Immature natural killer cell (primary cell): Measurements from ENCODE around the gene ESRRG. TPM values are rescaled to one million over a fixed set of nuclear protein-coding genes. Genes with fewer than 3 reads are reported as not detected.

ENCODE experiments used
- DNase-seq, 3 donors: peaks; one replicate each; pipeline ENCODE4 v3.0.0; 2022; ENCODE audit warnings: mixed read lengths in 1 of 3
- H3K27ac Mint-ChIP-seq, 6 donors: one replicate each; pipeline ENCODE4 v1.8.0; 2020; ENCODE audit warnings: mixed read lengths in 6 of 6, mild to moderate bottlenecking in 5 of 6, inconsistent platforms in 4 of 6, moderate library complexity in 3 of 6
- H3K27me3 Mint-ChIP-seq, 3 donors: one replicate each; pipeline ENCODE4 v1.8.0; 2020 to 2021; ENCODE audit warnings: low read depth in 3 of 3, mild to moderate bottlenecking in 3 of 3, mixed read lengths in 3 of 3, moderate library complexity in 3 of 3, inconsistent platforms in 1 of 3
- H3K36me3 Mint-ChIP-seq, 3 donors: one replicate each; pipeline ENCODE4 v1.8.0; 2020; ENCODE audit warnings: mixed read lengths in 3 of 3, inconsistent platforms in 2 of 3, mild to moderate bottlenecking in 2 of 3
- H3K4me1 Mint-ChIP-seq, 2 donors: one replicate each; pipeline ENCODE4 v1.8.0; 2020; ENCODE audit warnings: inconsistent platforms in 2 of 2, mild to moderate bottlenecking in 2 of 2, mixed read lengths in 2 of 2, moderate library complexity in 1 of 2
- H3K4me3 Mint-ChIP-seq, 5 donors: one replicate each; pipeline ENCODE4 v1.8.0; 2020; ENCODE audit warnings: mild to moderate bottlenecking in 5 of 5, mixed read lengths in 5 of 5, inconsistent platforms in 3 of 5, moderate library complexity in 3 of 5
- H3K9me3 Mint-ChIP-seq, 6 donors: one replicate each; pipeline ENCODE4 v1.8.0; 2020; ENCODE audit warnings: mild to moderate bottlenecking in 6 of 6, mixed read lengths in 6 of 6, inconsistent platforms in 4 of 6, moderate library complexity in 3 of 6
- polyA plus RNA-seq, 3 donors: library from polyadenylated mRNA; unstranded; fragments of 300-500 nt; fragmentation: Illumina TruSeq; gene quantifications; one replicate each; pipeline ENCODE4 v1.2.3, GENCODE V29; 2021

Gene ESRRG
- polyA plus RNA-seq, 3 donors from 2014 or later = not detected

DNA sequence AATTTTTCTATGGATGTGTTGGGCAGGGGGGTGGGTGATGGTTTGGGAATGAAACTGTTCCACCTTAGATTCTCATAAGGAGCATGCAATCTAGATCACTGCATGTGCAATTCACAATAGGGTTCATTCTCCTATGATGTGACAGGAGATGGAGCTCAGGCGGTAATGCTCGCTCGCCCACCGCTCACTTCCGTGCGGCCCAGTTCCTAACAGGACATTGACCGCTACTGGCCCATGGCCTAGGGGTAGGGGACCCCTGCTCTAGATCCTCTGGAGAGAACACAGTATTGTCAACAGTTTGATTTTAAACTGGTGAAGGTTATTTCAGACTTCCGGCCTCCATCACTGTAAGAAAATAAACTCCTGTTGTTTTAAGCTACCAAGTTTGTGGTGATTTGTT is 245.0 kb downstream of the ESRRG start:
- Mint-ChIP-seq H3K4me1 (no peaks in the 10 kb centered on the region), H3K36me3 (no peaks in the 10 kb centered on the region), H3K9me3 (peaks cover 26 to 69% (median 37%) of the 10 kb centered on the region in 6 donors), H3K4me3 (no peak overlapping the region), H3K27me3 (peaks cover 2 to 3% (median 2%) of the 10 kb centered on the region in 3 donors), H3K27ac (no peak overlapping the region)
- DNase-seq = no peak

DNA sequence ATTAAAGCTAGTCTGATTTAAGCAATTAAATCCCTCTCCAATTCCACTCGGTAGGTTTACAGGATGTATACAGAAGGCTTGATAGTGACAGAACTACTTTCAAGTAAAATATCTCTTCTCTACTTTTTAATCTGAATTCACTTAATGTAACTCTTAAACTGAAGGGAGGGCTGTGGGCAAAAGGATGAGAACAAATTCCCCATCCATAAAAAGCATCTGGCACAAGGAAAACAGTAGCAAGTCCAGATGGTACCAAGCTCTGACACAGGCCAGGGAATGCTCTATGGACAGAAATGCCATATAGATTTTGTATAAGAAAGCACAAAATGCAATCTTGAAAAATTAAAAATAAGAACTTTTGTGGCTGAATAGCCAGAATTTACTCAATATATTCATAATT is 246.9 kb downstream of the ESRRG start:
- no peaks in the 10 kb centered on the region for H3K4me1 Mint-ChIP-seq
- peaks cover 0 to 3% (median 1%) of the 10 kb centered on the region in 3 donors for H3K27me3 Mint-ChIP-seq

DNA sequence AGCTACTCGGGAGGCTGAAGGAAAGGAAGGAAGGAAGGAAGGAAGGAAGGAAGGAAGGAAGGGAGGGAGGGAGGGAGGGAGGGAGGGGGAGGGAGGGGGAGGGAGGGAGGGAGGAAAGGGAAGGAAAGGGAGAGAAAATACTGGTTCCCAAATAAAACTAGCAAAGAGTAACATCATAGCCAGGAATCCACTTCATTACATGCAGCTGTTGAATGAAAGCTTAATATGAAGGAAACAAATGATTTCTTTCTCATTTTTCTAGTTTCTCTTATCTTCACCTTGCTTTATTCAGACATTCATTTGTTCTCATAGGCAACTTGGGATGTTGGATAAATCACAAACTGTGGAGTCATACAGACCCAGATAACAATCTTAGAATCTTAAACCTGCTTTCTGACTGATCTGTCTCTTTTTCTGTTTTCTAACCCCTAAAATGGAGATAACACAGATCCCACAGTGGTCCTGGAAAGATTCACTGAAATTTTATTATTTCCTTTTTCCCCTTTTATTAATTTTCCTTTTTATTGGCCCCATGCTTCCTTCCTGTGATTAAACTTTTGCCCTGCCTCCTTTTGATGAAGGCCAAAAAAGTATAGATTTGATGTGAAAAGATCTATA is 247.5 kb downstream of the ESRRG start:
- Mint-ChIP-seq H3K4me3 (no peak overlapping the region), H3K27me3 (peaks cover 0 to 3% (median 0%) of the 10 kb centered on the region in 3 donors), H3K9me3 (peaks cover 13 to 66% (median 26%) of the 10 kb centered on the region in 6 donors), H3K4me1 (no peaks in the 10 kb centered on the region), H3K27ac (no peak overlapping the region), H3K36me3 (no peaks in the 10 kb centered on the region)
- no peak for DNase-seq

More for the DNA sequence above, 246.9 kb downstream of the ESRRG start:
- H3K36me3 Mint-ChIP-seq = no peaks in the 10 kb centered on the region
- H3K27ac Mint-ChIP-seq = no peak overlapping the region
- no peak overlapping the region for H3K4me3 Mint-ChIP-seq
- DNase-seq = no peak
- H3K9me3 Mint-ChIP-seq = peaks cover 18 to 72% (median 31%) of the 10 kb centered on the region in 6 donors

DNA sequence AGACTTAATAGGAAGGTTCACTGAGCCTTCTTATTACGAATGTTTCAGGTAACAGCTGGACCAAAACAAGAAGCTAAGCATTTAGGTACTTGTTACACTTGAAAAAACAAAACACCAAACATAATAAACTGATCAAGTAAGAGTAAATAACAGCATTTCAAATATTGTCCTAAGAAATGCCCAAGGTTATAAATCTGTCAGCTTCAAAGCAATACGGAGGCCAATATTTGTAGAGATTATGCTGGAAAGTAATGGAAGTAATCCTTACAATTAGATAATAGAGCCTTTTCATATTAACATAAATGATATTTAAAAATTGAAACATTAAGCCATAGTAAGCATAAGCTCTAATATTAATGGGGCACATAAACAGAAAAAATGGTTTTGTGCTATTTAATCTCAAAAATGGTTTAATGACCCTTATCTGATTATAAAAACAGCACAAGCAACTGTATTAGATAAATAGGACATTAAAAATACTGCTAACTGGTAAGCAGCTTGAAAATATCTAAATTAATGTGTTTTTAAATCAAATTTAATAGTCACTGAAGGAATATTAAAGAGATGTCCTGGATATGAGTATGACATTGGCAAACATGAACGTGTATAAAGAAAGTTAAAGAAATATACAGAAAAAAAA is 256.9 kb downstream of the ESRRG start:
- no peaks in the 10 kb centered on the region for H3K27me3 Mint-ChIP-seq
- H3K4me1 Mint-ChIP-seq = no peaks in the 10 kb centered on the region
- H3K9me3 Mint-ChIP-seq = peaks cover 5 to 36% (median 19%) of the 10 kb centered on the region in 6 donors
- H3K27ac Mint-ChIP-seq = no peak overlapping the region
- no peak for DNase-seq
- no peak overlapping the region for H3K4me3 Mint-ChIP-seq
- H3K36me3 Mint-ChIP-seq = no peaks in the 10 kb centered on the region

DNA sequence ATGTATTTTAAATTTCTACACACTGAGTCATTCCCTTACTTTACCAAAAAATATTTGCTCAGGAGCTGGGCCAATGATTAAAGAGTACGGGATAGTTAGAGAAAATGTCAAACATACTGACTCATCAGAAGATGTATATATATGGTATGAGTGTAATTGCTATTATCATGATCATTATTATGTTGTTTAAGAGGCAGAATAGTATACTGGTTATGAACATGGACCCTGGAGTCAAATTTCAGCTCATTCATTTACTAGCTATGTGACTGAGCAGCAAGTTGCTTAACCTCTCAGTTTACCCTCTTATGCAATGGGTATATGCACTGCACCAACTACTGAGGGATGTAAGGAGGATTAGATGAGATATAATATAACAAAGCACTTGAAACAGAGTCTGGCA is 258.7 kb downstream of the ESRRG start:
- H3K4me1 Mint-ChIP-seq = no peaks in the 10 kb centered on the region
- DNase-seq = no peak
- no peak overlapping the region for H3K27ac Mint-ChIP-seq
- peaks cover 5 to 50% (median 20%) of the 10 kb centered on the region in 6 donors for H3K9me3 Mint-ChIP-seq
- no peak overlapping the region for H3K4me3 Mint-ChIP-seq
- H3K36me3 Mint-ChIP-seq = no peaks in the 10 kb centered on the region
- H3K27me3 Mint-ChIP-seq = no peaks in the 10 kb centered on the region

DNA sequence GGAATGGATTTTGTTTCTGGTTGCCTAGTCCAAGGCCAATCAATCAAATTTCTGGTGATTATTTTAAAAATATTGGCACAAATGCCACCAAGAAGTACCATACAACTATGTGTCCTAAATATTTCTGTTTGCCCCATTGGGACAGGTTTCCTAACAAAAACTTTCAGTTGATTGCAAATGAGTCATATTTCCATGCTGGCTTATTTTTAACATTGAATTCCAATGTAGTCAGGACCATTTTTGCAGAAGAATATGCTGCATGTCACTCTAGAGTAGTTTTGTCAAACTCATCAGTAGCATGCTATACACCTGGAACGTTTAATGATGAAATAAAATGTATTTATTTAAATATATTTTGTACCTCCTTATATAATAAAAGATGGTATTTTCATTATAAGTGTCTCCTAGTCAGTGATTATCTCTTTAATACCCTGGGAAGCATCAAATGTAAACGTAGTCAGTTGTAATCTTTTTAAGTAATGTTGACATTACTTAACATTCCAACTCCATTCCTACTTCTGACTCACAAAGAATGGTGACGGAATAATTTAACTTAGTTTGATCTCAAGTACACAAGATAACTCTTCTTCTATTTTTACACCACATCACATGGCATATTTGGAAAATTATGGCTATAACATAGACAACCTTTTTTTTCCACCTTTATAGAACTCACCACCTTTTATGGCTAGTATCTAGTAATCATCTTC is 261.0 kb downstream of the ESRRG start:
- Mint-ChIP-seq H3K4me3 (no peak overlapping the region), H3K27ac (no peak overlapping the region)

DNA sequence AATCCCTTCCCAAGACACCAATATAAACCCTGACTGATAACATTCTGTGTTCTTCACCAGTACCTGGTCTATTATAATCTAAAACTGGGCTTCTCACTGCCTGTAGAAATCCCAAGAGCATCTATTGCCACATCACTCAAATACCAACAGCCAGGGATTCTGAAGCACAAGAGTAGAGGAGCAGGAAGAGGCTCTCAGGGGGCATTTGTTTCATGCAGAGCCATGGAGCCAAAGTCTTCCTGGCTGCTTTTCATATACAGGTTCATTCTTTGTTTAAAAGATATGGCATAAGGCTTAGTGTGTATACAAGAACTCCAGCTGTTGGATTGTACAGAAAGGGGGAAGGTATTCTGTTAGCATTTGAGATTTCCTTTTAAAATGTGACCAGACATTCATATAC is 261.8 kb downstream of the ESRRG start:
- H3K9me3 Mint-ChIP-seq = peaks cover 3 to 48% (median 18%) of the 10 kb centered on the region in 6 donors
- H3K4me3 Mint-ChIP-seq = no peak overlapping the region
- DNase-seq = no peak
- H3K27ac Mint-ChIP-seq = no peak overlapping the region
- H3K27me3 Mint-ChIP-seq = no peaks in the 10 kb centered on the region
- no peaks in the 10 kb centered on the region for H3K4me1 Mint-ChIP-seq
- no peaks in the 10 kb centered on the region for H3K36me3 Mint-ChIP-seq

More for the DNA sequence above, 261.0 kb downstream of the ESRRG start:
- Mint-ChIP-seq H3K27me3 (no peaks in the 10 kb centered on the region), H3K36me3 (no peaks in the 10 kb centered on the region), H3K4me1 (no peaks in the 10 kb centered on the region), H3K9me3 (peaks cover 3 to 50% (median 20%) of the 10 kb centered on the region in 6 donors)
- no peak for DNase-seq

DNA sequence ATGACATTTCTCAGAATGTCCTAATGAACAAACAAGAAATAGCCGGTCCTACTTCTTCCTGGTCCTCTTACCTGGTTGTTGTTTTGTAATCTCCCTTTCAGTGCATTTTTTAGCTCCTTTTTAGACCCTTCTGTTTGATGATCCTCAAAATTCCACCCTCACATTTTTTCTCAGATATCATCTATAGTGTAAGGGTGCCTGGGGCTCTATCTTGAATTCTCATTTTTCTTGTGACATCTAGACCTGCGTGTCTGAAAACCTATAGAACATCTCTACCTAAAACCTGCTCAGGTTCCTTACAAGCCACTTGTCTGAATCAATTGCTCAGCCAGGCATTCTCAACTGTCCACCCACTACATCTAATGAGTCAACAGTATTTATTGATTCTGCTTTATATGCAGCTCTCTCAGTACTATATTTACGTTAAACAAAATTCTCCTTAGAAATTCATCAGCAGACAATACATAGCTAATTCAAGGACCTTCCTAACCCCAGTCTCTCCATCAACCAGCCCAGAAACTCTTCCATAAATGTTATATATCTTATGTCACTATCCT is 263.5 kb downstream of the ESRRG start:
- H3K27me3 Mint-ChIP-seq = no peaks in the 10 kb centered on the region
- H3K9me3 Mint-ChIP-seq = peaks cover 3 to 44% (median 21%) of the 10 kb centered on the region in 6 donors

DNA sequence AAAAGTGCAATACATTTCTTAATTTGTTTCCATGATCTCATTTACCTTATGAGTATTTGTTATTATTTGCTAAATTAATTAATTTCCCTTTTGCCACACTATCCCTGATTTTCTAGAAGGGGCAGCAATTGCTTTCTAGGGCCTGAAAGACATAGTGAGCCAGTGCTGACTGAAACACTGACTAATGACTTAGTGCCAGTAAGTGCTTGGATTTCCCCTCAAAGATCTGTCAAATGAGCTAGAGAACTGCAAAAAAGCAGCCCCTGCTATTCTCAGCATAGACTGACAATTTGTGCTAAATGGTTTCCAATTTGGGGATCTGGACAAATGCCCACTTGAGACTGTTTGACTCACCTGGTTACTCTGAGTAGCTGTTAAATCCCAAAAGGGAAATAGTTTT is 264.4 kb downstream of the ESRRG start:
- peaks cover 8 to 46% (median 24%) of the 10 kb centered on the region in 6 donors for H3K9me3 Mint-ChIP-seq
- no peaks in the 10 kb centered on the region for H3K27me3 Mint-ChIP-seq
- no peaks in the 10 kb centered on the region for H3K36me3 Mint-ChIP-seq
- H3K4me1 Mint-ChIP-seq = no peaks in the 10 kb centered on the region
- no peak overlapping the region for H3K27ac Mint-ChIP-seq
- no peak overlapping the region for H3K4me3 Mint-ChIP-seq
- no peak for DNase-seq

More for the DNA sequence above, 263.5 kb downstream of the ESRRG start:
- DNase-seq = no peak
- H3K27ac Mint-ChIP-seq = no peak overlapping the region
- no peaks in the 10 kb centered on the region for H3K4me1 Mint-ChIP-seq
- H3K36me3 Mint-ChIP-seq = no peaks in the 10 kb centered on the region
- H3K4me3 Mint-ChIP-seq = no peak overlapping the region

DNA sequence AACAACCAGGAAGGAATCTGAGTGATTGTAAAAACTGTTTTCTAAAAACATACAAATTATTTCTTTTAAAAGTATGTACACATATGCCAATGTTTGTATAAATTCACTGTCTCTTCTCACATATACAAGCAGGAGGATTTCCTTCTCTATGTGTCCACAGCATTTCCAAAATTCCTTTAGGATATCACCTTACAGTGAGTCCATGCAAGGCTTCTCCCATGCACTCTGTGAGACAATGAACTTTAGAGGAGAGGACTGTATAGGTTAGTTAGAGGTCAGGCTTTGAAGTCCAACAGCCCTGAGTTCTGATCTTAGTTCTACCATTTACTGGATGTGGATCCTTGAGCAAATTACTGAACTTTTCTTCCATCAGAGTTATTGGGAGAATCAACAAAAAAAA is 265.9 kb downstream of the ESRRG start:
- H3K27ac Mint-ChIP-seq = no peak overlapping the region
- H3K9me3 Mint-ChIP-seq = peaks cover 4 to 41% (median 30%) of the 10 kb centered on the region in 6 donors
- no peaks in the 10 kb centered on the region for H3K4me1 Mint-ChIP-seq
- DNase-seq = no peak
- no peaks in the 10 kb centered on the region for H3K27me3 Mint-ChIP-seq
- H3K4me3 Mint-ChIP-seq = no peak overlapping the region
- no peaks in the 10 kb centered on the region for H3K36me3 Mint-ChIP-seq

DNA sequence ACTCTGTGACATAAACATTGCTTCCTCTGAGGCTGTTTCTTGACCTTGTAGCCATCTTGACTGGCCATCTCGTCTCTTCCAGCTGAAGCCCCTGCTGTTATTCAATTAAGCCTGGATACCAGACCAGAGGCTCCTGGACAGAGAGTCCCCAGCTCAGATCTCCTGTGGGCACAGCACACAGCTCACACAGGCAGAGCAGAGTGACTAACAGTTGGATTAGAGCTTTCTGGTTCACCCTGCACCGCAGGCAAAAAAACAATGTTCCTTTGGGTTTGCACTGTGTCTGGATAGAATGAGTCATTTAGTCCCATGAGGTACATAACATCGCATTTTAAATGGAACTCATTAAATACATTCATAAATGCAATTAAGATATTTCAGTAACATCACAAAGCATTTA is 266.5 kb downstream of the ESRRG start:
- no peaks in the 10 kb centered on the region for H3K36me3 Mint-ChIP-seq
- H3K4me3 Mint-ChIP-seq = no peak overlapping the region

DNA sequence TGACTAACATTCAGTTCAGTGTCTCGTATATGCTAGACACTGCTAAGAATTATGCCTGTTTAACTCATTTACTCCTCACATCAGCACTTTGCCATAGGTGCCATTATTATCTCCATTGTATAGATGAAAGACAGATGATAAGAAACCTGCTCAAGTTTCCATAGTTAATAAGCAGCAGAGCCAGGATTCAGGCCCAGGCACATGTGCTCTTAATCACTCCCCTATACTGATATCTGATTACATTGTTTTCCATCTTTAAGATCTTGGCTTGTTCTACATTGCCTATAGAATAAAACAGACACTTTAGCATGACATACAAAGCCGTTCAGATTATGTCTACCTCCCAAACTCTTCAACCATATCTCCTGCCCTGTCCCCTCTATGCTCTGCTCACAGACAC is 269.5 kb downstream of the ESRRG start:
- Mint-ChIP-seq H3K4me1 (no peaks in the 10 kb centered on the region), H3K27me3 (no peaks in the 10 kb centered on the region), H3K9me3 (peaks cover 13 to 45% (median 30%) of the 10 kb centered on the region in 6 donors), H3K27ac (no peak overlapping the region), H3K36me3 (no peaks in the 10 kb centered on the region), H3K4me3 (no peak overlapping the region)
- no peak for DNase-seq

More for the DNA sequence above, 266.5 kb downstream of the ESRRG start:
- H3K9me3 Mint-ChIP-seq = peaks cover 4 to 47% (median 29%) of the 10 kb centered on the region in 6 donors
- H3K27me3 Mint-ChIP-seq = no peaks in the 10 kb centered on the region
- H3K4me1 Mint-ChIP-seq = no peaks in the 10 kb centered on the region
- no peak for DNase-seq
- H3K27ac Mint-ChIP-seq = no peak overlapping the region
